GM21786 (cell line): ENCODE measurements around the gene DBH.
"Not testable (repeated sequence)": the region's sequence is repeated elsewhere in the genome, so short reads cannot be mapped to it uniquely, and the experiment has no call there.

Source experiments
- ATAC-seq: cut with Tn5 transposase; IDR thresholded peaks from one replicate; pipeline ENCODE4 v1.9.1; 2021; ENCODE audit not compliant: unreplicated experiment

Gene DBH

DNA sequence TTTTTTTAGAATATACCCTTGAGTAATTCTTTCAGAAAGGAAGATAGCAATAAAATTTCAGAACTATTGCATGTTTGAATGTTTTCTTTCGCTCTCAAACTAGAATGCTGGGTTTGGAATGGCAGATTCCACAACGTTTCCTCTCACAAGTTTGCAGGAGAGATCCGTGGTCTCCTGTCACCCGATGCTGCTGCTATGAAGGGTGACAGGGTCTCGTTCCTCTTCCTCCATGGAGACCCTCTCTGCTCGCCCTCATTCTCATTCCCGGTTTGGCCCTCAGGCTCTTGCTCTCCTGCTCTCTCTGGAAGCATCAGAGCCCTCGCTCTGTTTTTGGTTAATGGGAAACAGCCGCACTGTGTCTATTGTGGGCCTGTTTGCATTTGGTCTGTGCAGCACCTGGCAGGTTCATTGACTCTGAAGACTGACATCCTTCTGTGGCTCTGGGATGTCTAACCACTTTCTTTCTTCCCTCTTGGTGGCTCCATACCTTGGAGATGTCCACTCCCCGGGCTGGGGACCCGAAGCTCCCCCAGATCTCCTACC is 14.4 kb upstream of the DBH start:
- ATAC-seq = no peak

DNA sequence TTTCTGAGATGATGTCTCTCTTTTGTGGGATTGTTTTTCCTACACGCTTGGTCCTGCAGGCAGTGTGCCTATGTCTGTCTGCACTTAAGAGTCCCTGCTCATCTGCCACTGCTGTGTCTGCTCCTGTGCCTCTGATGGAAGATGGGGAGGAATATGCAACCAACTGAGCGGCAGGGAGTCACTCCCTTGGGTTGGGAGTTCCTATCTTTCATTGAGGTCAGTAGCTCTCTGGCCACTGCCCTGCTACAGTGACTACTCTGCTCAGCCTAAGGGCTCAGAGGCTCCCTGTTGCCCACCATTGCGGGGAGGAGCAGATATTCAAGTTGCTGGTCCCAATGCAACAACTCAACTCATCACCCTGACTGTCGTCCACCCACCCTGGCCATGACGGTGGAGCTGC is 13.6 kb upstream of the DBH start:
- no peak for ATAC-seq

DNA sequence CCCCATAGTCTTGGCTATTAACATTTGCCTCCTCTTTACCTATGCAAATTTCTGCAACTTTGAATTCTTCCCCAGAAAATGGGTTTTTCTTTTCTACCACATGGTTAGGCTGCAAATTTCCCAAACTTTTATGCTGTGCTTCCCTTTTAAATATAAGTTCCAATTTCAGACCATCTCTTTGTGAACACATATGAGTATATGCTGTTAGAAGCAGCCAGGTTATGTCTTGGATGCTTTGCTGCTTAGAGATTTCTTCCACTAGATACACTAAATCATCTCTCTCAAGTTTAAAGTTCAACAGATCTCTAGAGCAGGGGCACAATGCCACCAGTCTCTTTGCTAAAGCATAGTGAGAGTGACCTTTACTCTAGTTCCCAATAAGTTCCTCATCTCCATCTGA is 10.2 kb upstream of the DBH start:
- ATAC-seq = not testable (repeated sequence)

DNA sequence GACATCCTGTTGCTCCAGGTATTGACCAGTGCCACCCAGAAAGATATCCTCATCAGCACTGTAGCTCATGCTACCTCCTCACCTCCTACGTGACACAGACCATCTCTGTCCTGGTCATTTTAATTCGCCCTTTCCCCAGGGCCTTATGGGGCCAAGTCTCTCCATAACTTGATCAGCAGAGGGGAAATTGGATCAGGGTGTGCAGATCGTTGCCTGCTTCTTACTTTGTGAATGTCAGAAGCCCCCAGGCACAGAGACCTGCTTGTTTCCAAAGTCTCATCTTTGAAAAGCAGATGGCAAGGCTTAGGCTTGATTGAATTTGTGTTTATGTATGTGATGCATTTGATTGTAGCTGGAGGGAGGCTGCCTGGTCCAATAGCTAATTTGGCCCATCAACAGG is 8.8 kb upstream of the DBH start:
- no peak for ATAC-seq

DNA sequence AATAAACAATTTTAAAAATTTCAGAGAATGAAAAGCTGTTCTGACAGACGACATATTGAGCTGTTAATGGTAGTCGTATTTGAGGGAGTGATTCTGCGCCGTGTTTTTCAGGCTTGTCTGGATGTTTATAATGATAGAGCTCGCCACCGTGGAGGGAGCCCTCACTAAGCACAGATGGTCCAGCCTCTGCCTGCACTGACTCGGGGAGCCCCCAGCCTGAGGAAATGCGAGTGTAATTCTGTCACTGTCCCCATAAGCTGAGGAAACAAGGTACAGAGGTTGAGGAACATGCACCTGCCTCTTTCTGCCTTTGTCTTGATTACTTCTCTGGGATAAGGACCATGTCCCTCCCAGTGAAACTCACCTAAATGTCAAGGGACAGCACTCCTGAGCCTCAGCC is 7.4 kb upstream of the DBH start:
- ATAC-seq = no peak

DNA sequence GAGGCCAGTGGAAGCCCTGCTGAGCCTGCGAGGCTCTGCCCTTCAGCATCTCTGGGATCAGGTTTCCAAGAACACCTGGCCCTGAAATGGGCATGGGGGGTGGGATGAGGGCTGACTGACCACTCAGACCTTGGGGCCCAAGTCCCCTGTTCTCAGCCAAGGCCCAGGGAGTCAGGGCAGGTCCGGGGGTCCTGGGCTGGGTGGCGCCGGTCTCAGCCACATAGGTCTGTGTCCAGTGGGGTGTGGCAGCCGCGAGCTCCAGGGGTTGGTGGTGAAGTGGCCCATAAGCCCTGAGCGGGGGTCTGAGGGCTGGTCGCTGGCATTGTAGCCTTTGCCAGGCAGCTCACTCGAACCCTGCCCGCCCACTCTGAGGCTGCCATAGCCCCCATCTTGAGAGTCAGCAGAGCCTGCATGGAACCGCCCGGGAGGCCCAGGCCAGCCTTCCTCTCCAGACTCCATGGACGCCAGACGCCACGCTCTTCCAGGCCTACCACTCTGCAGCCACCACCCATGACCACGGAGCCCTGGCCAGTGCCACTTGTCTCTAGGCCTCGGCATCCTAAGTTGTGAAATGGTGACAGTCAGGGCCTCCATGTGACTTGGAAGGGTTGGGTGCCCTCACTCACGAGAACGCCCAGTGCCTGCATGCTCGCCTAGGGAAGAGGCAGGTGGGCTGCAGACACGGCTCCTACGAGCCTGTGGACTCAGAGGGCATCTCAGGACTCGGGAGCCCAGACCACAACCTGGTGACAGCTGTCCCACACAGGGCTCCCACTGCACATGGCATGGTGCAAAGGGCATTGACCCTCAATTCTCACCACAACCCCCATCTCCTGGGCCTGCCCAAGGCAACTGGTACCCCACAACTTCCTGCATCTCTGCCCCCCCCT is 6.7 kb upstream of the DBH start:
- no peak for ATAC-seq

DNA sequence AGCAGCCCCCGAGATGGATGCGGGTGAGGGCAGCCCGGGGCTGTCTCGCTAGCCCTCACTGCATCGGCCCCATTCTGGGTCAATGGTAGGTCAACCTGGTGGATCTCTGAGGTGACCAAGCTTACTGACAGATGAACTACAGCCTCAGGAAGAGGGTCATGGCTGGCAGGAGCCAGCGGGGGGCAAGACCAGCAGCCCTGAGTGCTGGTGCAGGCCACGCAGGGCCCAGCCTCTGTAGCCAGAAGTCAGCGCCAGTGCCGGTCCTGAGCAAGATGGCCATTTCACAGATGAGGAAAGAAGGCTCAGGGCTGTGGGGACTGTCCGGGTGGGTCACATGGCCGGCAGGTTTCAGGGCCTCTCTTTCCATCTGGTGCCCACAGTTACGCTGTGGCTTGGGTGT is 5.1 kb upstream of the DBH start:
- ATAC-seq = no peak

DNA sequence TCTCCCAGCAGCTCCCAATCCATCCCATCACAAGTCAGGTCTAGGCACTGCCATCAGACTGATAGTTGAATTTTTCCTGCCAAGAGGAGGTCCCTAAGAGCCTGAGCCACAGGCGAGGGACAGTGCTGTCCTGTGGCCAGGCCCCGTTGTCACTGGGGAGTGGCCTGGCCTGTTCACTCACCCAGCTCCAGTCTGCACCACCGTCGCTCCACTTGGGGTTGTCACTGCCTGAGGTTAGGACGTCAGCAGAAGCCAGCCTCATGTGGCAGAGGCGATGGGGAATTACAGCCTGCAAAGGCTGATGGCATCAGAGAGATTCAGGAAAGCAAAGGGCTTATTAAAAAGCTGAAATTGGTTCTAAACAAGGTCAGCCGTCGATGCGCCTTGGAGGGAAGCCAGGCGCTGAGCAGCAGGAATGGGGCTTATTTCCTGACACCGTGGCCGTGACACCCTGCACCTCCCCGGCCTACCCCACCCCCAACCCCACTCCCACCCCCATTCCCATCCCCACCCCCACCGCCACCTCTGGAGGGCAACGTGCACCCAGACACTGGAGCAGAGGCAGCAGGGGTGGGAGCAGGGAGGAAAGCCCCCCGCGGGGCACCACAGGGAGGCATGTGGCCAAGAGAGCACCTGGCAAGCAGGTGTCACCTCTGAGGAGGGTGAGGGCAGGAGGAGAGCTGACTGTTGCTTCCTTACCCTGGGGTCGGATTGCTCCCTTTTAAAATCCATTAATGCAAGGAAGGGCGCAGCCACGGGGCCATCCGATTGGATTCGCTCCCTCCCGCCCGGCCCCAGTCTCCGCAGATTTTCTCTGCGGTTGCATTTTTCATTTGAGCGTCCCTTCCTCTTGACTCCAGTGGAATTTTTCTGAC is 3.1 kb upstream of the DBH start:
- ATAC-seq = no peak

DNA sequence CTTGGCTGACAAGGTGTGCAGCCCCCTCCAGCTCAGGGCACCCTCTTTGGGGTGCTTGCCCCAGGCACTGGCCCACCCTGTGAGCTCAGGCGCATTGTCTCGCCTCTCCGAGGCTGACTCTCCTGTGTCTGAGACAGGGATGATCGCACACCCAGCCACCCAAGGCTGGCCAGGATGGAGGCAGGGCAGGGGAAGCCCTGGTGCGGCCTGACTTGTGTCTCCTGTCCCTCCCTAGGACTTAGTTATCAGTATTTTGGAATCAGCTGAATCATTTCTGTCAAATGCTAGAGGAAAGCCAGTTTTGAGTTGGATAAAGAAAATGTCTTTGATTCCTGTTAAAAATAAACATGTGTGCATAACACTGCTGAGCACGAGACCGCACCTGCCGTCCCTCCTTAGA is 2.5 kb upstream of the DBH start:
- ATAC-seq = no peak

DNA sequence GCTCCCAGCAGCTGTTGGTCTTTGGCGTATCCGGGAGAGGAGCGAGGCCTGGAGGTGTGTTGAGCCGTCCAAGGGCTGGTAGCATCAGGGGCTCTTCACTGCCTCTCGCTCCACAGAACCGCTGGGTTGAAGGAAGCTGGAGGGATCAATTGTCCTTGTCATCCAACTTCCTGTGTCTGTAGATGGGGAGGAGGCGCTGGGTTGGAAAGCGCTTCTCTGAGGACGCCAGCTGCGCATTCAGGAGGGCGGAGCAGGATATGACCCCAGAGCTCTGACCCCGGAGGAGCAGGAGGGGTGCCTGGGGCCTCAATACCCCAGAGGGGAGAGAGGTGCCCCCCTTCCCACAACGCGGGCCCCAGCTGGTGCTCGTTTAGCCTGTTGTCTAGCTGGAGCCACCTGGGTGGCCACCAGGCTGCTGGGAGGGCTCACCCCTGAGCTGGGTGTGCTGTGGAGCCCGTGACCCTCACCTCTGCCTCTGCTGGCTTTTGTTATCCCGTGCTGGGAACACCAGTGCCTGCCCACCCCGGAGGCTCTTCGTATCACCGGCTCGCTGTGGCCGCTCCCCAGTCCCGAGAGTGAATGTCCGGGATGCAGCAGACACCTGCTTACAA is 2.0 kb upstream of the DBH start:
- ATAC-seq = no peak

DNA sequence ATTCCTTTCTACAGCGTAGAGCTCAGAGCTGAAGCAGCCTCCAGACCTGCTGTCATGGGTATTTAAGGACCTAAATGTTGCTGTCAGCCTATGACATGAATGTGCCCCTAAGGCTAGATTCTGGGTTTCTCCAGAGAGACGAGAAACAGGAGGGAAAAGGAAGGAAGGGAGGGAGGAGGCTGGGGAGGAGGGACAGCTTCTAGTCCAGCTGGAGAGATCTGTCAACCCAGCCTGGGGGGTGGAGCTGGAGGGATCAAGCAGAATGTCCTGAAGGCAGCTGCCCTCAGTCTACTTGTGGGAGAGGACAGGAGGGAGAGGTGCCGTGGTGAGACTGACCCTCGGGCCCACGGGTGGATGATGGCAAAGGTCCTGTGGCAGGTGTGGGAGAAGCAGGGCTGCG is 1.1 kb upstream of the DBH start:
- ATAC-seq = no peak

DNA sequence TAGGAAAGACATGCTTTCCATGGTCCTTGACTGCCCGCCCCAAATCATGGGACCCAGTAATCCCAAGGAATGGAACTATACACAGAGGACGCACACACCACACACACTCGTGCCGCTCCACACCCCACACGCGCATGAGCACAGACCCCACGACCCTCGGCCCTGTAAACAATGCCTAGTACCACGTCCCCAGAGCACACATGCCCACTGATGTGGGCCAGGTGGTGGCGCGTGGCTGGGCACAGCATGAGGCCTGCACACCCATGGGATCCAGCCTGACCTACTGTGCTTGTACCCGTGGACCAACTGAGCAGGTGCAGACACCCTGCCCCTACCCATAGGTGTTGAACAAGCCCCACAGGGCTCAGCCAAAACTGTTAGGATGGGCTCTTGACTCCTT is 739 bp downstream of the DBH start:
- no peak for ATAC-seq

DNA sequence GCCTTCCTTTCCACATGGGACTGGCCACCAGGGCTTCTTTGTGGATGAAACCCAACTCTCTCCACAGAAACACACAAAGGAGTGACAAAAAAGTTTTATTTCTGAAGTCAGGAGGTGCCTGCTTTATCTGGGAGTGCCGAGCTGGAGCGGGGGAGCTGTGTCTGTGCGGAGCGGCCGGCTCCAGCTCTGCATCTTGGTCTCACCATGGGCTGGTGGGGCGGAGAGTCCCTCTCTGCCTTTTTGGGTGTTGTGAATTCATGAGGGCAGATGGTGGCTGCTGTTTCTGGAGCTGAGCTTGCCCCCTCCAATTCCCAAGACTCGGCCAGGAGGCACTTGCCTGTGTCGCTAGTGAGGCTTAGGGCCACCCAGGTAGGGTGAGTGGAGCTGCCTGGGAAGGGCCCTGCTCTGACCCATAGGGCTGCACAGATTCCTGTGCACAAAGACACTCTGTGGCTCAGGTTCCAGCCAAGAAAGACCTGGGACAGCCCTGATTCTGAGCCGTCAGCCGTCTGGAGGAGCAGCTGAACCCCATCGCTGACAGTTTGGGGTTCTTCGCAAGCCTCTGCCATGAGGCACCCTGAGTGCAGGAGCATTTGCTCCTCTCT is 1.4 kb downstream of the DBH start:
- no peak for ATAC-seq

DNA sequence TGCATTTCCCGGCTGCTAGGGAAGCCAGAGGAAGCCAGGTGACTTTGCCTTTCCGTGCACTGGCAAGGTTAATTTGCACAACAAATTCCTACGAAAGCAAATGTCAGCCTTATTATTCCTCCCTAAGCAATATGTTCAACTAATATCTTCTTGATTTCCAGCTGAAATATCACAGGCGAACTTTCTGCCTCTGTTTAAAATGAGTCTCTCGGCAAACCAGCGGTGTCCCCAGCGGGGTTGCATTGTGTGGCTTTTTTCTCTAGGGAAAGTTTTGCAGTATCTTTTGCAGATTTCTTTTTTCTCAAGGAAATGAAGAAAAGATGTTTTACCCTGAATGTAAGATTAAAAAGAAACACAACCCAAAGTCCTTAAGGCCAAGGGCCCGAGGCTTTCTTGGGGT is 1.9 kb downstream of the DBH start:
- no peak for ATAC-seq

DNA sequence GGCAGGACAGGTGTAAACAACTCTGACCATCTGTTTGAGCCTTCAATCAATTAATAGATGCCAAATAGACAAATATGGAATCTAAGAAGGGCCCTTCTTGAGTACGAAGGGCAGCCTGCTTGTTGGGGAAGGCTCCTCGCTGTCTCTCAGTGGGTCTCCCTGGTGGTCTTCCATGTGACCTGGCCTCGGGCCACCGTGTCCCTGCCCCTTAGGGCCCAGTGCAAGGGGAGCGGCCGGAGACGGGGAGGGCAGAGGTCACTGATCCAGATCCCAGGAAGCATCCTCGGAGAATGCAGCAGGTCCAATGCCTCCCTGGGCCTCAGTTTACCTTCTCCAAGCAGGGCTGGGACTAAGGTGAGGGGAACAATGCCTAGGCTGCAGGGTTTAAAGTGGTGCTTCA is 2.5 kb downstream of the DBH start:
- no peak for ATAC-seq

DNA sequence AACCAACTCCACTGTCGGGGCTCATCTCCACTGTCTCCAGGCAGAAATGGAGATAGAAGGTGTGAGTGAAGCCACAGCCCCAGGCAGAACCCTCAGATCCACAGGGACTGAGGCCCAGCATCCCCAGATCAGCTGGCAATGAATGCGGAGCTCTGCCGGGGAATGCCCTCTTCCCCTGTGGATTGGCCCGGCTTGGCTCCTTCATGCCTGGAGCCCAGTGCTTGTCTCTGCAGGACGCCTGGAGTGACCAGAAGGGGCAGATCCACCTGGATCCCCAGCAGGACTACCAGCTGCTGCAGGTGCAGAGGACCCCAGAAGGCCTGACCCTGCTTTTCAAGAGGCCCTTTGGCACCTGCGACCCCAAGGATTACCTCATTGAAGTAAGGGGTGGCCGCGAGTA is 3.5 kb downstream of the DBH start:
- ATAC-seq = no peak

DNA sequence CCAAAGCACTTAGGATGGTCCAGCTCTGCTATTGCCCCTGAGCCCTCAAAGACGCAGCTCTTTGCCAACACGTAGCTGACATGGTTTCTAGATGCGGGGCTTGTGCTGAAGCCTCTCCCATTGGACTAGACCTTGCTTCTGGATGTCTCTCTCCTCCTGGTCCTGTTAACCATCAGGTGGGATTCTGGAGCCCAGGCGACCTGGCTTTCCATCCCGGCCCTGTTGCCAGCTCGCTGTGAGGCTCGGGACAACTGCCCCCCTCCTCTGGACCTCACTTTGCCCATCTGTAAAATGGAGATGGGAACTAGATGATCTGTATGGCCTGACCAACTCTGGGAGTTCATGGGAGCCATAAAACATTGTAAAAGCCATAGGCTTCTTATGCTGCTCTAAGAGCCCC is 4.0 kb downstream of the DBH start:
- no peak for ATAC-seq

DNA sequence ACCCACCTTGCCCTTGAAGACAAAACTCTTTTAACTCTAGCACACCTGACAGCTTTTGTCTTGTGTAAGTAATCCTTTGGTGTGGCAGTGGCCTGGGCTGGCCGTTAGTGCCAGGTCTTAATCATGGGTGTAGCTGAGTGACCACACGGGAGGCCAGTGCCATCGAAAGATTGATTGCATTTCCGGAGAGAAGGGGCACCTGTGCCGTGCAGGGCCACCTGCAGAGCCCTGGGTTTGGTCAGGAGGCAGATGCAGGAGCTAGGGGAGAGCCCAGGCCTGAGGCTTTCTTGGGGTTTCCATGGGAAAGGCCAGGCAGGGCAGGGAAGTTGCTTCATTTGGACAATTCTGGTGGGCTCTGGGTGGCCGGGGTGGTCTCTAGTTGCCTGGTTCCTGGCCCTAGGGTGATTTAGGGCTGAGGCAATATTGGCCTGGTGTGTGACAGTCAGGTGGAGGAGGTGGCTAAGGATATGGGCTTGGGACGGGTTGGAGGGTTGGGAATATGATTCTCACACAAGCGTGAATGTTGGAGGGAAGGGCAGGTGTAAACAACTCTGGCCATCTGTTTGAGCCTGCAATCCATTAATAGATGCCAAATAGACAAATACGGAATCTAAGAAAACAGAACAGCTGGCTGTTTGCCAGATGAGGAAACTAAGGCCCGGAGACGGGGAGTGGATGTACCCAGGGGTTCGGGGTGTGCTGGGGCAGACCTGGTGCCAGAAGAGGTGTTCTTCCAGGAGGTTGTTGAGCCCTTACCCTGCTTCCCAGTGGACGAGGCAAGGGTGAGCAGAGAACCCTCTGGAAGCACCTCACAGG is 4.6 kb downstream of the DBH start:
- ATAC-seq = no peak

DNA sequence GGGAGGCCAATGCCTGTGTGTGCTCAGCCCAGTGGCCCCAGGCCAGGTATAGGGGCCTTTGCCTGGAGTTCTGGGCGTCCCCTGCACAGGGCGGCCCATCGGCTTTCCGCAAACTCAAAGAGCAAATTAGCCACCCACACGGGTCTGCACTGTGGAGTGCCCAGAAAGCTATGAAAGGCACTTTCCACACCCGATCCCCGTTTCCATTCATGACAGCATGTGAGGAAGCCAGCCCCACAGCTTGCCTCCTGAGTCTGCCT is 5.2 kb downstream of the DBH start:
- no peak for ATAC-seq

DNA sequence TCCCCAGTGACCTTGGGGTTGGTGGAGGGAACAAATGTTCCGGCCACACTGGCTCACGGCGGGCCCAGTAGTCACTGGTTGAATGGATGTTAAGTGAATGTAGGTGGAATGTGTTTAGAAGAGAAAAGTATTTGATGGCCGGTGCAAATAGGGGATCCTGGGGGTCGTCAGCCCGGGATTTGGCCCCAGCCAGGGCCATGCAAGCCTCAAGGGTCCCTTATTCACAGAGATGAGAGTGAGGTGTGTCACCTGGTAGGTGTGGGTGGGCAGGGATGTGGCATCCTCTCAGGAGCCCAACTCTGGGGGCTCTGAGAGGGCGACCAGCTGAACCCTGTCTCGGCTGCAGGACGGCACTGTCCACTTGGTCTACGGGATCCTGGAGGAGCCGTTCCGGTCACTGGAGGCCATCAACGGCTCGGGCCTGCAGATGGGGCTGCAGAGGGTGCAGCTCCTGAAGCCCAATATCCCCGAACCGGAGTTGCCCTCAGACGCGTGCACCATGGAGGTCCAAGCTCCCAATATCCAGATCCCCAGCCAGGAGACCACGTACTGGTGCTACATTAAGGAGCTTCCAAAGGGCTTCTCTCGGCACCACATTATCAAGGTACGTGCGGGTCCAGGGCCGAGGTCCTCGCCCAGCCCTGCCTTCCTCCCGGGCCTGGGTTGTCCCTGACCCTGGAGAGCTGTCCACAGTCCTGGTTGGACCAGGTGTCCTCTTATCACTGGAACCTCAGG is 5.9 kb downstream of the DBH start:
- ATAC-seq = no peak
